MM.1S (cell line): ENCODE results near the gene BCOR.

Experiments used
- DNase-seq: peaks from one replicate; pipeline ENCODE4 v3.0.0-alpha.2; 2015
- H2AFZ ChIP-seq: fragments of 300-600 bp; sonication (generic); 2 replicates; pipeline ENCODE4 v1.6.0; 2016; ENCODE audit warnings: antibody characterized with exemption, low read length
- H3F3A ChIP-seq: fragments of 300-600 bp; sonication (generic); 2 replicates; pipeline ENCODE4 v1.6.1; 2016; ENCODE audit warnings: mild to moderate bottlenecking, antibody characterized with exemption, low read length, moderate library complexity, mixed read lengths; ENCODE audit not compliant: insufficient read depth
- H3K27ac ChIP-seq: fragments of 300-600 bp; sonication (generic); 2 replicates; pipeline ENCODE4 v1.5.1; 2016; ENCODE audit warnings: mild to moderate bottlenecking, low read length
- H3K27me3 ChIP-seq: fragments of 300-600 bp; sonication (generic); replicated peaks from 2 replicates; pipeline ENCODE4 v1.6.0; 2016; ENCODE audit warnings: low read length; ENCODE audit not compliant: insufficient read depth
- H3K36me3 ChIP-seq: fragments of 300-600 bp; sonication (generic); replicated peaks from 2 replicates; pipeline ENCODE4 v1.6.1; 2016; ENCODE audit warnings: mild to moderate bottlenecking, low read length, mixed read lengths; ENCODE audit not compliant: insufficient read depth
- H3K4me1 ChIP-seq: fragments of 300-600 bp; sonication (generic); 2 replicates; pipeline ENCODE4 v1.6.1; 2016; ENCODE audit warnings: low read length, mixed read lengths
- H3K4me2 ChIP-seq: fragments of 300-600 bp; sonication (generic); 2 replicates; pipeline ENCODE4 v1.6.0; 2016; ENCODE audit warnings: low read depth, low read length
- H3K4me3 ChIP-seq: fragments of 300-600 bp; sonication (generic); 2 replicates; pipeline ENCODE4 v1.5.1; 2016; ENCODE audit warnings: low read length, mixed read lengths
- H3K79me2 ChIP-seq: fragments of 300-600 bp; sonication (generic); 2 replicates; pipeline ENCODE4 v1.6.1; 2016; ENCODE audit warnings: mixed run types, low read length, mixed read lengths
- H3K9ac ChIP-seq: fragments of 300-600 bp; sonication (generic); 2 replicates; pipeline ENCODE4 v1.6.1; 2016; ENCODE audit warnings: low read length, mixed read lengths
- H3K9me2 ChIP-seq: fragments of 300-600 bp; sonication (generic); replicated peaks from 2 replicates; pipeline ENCODE4 v1.6.1; 2016; ENCODE audit warnings: mild to moderate bottlenecking, low read length, mixed read lengths; ENCODE audit not compliant: insufficient read depth
- H3K9me3 ChIP-seq: fragments of 300-600 bp; sonication (generic); replicated peaks from 2 replicates; pipeline ENCODE4 v1.6.1; 2016; ENCODE audit warnings: mild to moderate bottlenecking, low read length, mixed read lengths; ENCODE audit not compliant: insufficient read depth
- H4K20me1 ChIP-seq: fragments of 300-600 bp; sonication (generic); 2 replicates; pipeline ENCODE4 v1.6.1; 2016; ENCODE audit warnings: mild to moderate bottlenecking, low read length, moderate library complexity, mixed read lengths; ENCODE audit not compliant: insufficient read depth
- CTCF ChIP-seq: fragments of 300-600 bp; sonication (generic); IDR thresholded peaks from 2 replicates; pipeline ENCODE4 v1.5.1; 2016; ENCODE audit warnings: antibody characterized with exemption, low read length, mixed read lengths
- EZH2 ChIP-seq: fragments of 300-600 bp; sonication (generic); optimal IDR thresholded peaks from 2 replicates; pipeline ENCODE3; 2017; ENCODE audit warnings: low read depth, mild to moderate bottlenecking, antibody characterized with exemption, low read length, mixed read lengths
- EZH2phosphoT487 ChIP-seq: fragments of 300-600 bp; sonication (generic); IDR thresholded peaks from 2 replicates; pipeline ENCODE4 v1.6.1; 2018; ENCODE audit warnings: antibody characterized with exemption, low read length

The BCOR gene

GRCh38 chrX:40074959-40075332, 22.8 kb downstream of the BCOR start:
- Histone ChIP-seq H3K9me2 (no peaks in the 10 kb centered on the region), H3K79me2 (peaks cover 98% of the 10 kb centered on the region), H3K4me2 (no peak overlapping the region), H3K4me3 (no peak overlapping the region), H4K20me1 (peaks cover 11% of the 10 kb centered on the region), H3K4me1 (no peaks in the 10 kb centered on the region), H3K9me3 (no peaks in the 10 kb centered on the region), H3K9ac (no peak overlapping the region), H2AFZ (no peak overlapping the region), H3F3A (peaks cover 6% of the 10 kb centered on the region; the same call in 1 of the 2 replicates), H3K36me3 (no peaks in the 10 kb centered on the region; the same call in 1 of the 2 replicates), H3K27ac (no peak overlapping the region), H3K27me3 (no peaks in the 10 kb centered on the region)
- DNase-seq, result no peak
- TF ChIP-seq EZH2phosphoT487, result no peak
- no peak for TF ChIP-seq CTCF
- no peak for TF ChIP-seq EZH2

DNA sequence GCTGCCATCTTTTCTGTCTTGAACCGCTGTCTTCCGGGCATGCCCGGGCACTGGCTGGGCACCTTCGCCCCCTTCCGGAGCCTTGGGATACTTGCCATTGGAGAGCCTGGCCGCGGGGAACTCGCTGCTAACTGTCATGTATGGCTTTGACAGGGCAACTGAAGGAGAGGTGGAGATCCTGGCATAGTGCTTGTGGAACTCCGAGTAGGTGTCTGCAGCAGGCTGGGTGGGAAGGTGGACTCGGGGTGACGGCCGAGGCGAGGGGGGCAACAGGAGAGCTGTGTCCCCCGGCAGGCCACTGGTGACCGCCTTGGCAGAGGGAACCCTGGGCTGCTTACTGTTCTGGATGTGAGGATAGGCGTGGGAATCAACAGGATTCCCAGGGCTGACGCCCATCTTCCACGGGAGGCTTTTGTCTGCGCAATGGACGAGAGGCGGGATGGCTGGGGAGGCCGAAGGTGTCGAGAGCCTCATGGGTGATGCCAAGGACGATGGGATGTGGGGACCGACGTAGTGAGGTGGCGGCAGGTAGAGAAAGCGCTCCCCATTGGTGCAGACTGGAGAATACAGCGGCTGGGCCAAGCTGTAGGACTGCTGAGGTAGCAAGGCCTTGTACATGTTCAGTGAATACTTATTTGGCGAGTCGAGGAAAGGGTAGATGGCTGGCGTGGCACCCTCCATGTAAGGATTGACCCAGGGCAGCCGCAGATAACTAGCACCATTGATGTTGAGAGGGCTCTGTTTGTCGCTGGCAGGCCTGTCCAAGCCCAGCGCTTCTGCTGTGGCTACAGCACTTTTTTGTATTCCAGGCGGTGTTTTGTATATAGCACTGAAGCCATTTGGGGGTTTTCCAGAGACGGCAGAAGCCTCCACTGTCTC, 23.4 kb downstream of the BCOR start:
- Histone ChIP-seq H3K9ac (no peak overlapping the region), H3K27me3 (no peaks in the 10 kb centered on the region), H3K27ac (no peak overlapping the region), H3K9me3 (no peaks in the 10 kb centered on the region), H3K79me2 (peaks cover 98% of the 10 kb centered on the region), H3K9me2 (no peaks in the 10 kb centered on the region), H3K4me2 (no peak overlapping the region), H3K4me3 (no peak overlapping the region), H2AFZ (no peak overlapping the region), H3K4me1 (no peaks in the 10 kb centered on the region), H4K20me1 (peaks cover 6% of the 10 kb centered on the region; the same call in 1 of the 2 replicates), H3K36me3 (no peaks in the 10 kb centered on the region; the same call in 1 of the 2 replicates), H3F3A (peaks cover 6% of the 10 kb centered on the region; the same call in 1 of the 2 replicates)
- no peak for TF ChIP-seq CTCF
- no peak for TF ChIP-seq EZH2phosphoT487
- no peak for TF ChIP-seq EZH2
- no peak for DNase-seq

- Histone ChIP-seq H3K27ac (no peak overlapping the region), H3K36me3 (no peaks in the 10 kb centered on the region; the same call in 1 of the 2 replicates), H3K4me1 (no peaks in the 10 kb centered on the region), H3K9me2 (no peaks in the 10 kb centered on the region), H3K9ac (no peak overlapping the region), H2AFZ (no peak overlapping the region), H3K79me2 (peaks cover 98% of the 10 kb centered on the region), H3K4me3 (no peak overlapping the region), H3K27me3 (no peaks in the 10 kb centered on the region), H3K4me2 (no peak overlapping the region), H3F3A (peaks cover 6% of the 10 kb centered on the region; the same call in 1 of the 2 replicates), H3K9me3 (no peaks in the 10 kb centered on the region), H4K20me1 (peaks cover 4% of the 10 kb centered on the region; the same call in 1 of the 2 replicates)
- DNase-seq, result no peak
- TF ChIP-seq EZH2, result no peak
- no peak for TF ChIP-seq EZH2phosphoT487
- TF ChIP-seq CTCF, result no peak
Measured at GRCh38 chrX:40073439-40074054, 24.2 kb downstream of the BCOR start.
